Renal cortex interstitium (tissue), 11 donors: ENCODE measurements around the gene PSMG3. TPM values are rescaled to one million over a fixed set of nuclear protein-coding genes. Genes with fewer than 3 reads are reported as not detected.

Experiments
- DNase-seq, 11 donors: peaks; one replicate each; pipeline ENCODE4 v3.0.0-alpha.2; 2013; ENCODE audit warnings: low read depth in 9 of 11, low spot score in 4 of 11; ENCODE audit errors: extremely low read depth in 1 of 11
- polyA plus RNA-seq, 3 donors: library from polyadenylated mRNA; unstranded; fragments of 120-200 nt; gene quantifications; one replicate each; pipeline ENCODE4 v1.2.1, GENCODE V29; 2013; ENCODE audit not compliant: insufficient read length in 3 of 3

Gene PSMG3
- polyA plus RNA-seq, 3 donors = 28.7 to 37.8 (median 30.4) TPM

GRCh38 chr7:1541431-1542162 is 28.2 kb downstream of the PSMG3 start:
- DNase-seq = no peak

- DNase-seq = no peak
These were observed 29.0 kb downstream of the PSMG3 start for GRCh38 chr7:1540776-1541271.

- DNase-seq = no peak
These were observed 29.7 kb downstream of the PSMG3 start for GRCh38 chr7:1539882-1540775.

GRCh38 chr7:1539181-1539881 is 30.5 kb downstream of the PSMG3 start:
- DNase-seq = no peak

- no peak for DNase-seq
These were observed 31.2 kb downstream of the PSMG3 start for GRCh38 chr7:1538544-1539180.

GRCh38 chr7:1537535-1538412 is 32.1 kb downstream of the PSMG3 start:
- DNase-seq = peak in 10 of 11 donors; percentile 80 to 93 (median 90)

- peak in 10 of 11 donors; percentile 68 to 95 (median 88) for DNase-seq
These were observed 32.9 kb downstream of the PSMG3 start for GRCh38 chr7:1536743-1537534.

GRCh38 chr7:1536455-1536742 is 33.4 kb downstream of the PSMG3 start:
- no peak for DNase-seq

GRCh38 chr7:1535701-1536454 is 34.0 kb downstream of the PSMG3 start:
- no peak for DNase-seq

- no peak for DNase-seq
These were observed 34.8 kb downstream of the PSMG3 start for GRCh38 chr7:1535100-1535458.

- DNase-seq = no peak
These were observed 35.3 kb downstream of the PSMG3 start for GRCh38 chr7:1534330-1535099.

GRCh38 chr7:1533547-1534329 is 36.1 kb downstream of the PSMG3 start:
- DNase-seq = no peak

- DNase-seq = no peak
These were observed 36.6 kb downstream of the PSMG3 start for GRCh38 chr7:1533255-1533546.

GRCh38 chr7:1532456-1533254 is 37.2 kb downstream of the PSMG3 start:
- no peak for DNase-seq

GRCh38 chr7:1531979-1532455 is 37.8 kb downstream of the PSMG3 start:
- no peak for DNase-seq
